ENCODE data around the gene RPS27L.

The RPS27L gene

DNA sequence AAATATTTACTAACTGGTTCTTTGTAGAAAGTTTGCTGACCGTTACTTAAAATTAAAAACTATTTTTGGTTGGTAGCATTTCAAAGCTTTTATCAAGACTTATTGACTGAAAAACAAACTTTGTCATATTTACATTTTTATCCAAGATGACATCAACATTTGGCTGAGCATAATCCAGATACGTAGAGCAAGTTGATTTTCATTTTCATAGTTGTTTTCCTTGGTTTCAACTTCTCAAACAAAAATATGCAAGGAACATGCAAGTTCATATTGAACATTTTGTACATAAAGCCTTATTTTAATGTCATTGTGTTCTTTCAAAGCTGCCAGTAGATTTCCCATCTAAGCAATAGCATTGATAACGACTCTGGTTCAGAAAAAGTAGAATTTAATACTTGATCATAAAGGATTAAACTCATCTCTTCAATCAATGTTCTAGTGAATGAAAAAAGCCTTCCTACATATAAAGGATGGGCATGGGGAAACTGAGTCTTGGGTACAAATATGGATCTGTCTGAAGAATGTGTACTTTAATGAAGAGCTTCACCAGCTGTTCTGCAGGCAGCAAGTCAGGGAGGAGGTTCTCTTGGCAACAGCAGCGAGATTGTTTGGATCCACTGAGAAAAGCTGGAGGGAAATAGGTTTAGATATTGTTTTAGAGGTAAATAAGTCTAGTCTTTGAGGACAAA lies 37.7 kb upstream of the RPS27L start:
- peak; percentile 9 for FAIRE-seq
- no peak for DNase-seq (ENCODE audit: insufficient read length, low spot score)
- TF ChIP-seq SPI1 (IDR thresholded peaks at IDR 0.05; ENCODE audit: low read depth, low read length), result no peak
- no peak for TF ChIP-seq POLR2AphosphoS5 (IDR thresholded peaks at IDR 0.05; ENCODE audit: low read depth, low read length)
- TF ChIP-seq POU2F2 (IDR thresholded peaks at IDR 0.05; ENCODE audit: low read depth, low read length), result no peak
- TF ChIP-seq TAF1 (IDR thresholded peaks at IDR 0.05; ENCODE audit: low read depth, low read length), result no peak
- no peak for TF ChIP-seq PAX5 (IDR thresholded peaks at IDR 0.05; ENCODE audit: insufficient read depth, low read length, severe bottlenecking)
- no peak for TF ChIP-seq POLR2A (IDR thresholded peaks at IDR 0.05; ENCODE audit: low read depth, low read length)

DNA sequence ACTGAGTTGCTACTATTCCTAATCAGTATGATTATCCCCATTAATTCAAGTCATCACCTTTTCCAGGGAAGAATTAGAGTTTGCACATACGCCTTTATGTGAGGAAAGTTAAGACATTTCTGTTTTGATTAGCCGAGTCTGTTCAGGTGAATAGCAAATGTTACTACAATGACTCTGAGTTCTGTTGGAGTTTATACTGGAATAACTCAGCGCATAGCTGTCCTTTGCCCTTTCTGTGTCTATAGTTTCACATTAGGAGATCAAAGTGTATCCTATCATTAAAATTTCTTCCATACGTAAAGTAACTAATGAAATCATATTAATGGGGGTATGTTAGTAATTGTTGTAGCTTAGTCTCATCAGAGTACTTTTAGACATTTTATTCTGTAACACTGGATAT lies 37.0 kb upstream of the RPS27L start:
- no peak for DNase-seq (ENCODE audit: insufficient read length, low spot score)
- TF ChIP-seq POU2F2 (IDR thresholded peaks at IDR 0.05; ENCODE audit: low read depth, low read length) (no peak), POLR2AphosphoS5 (IDR thresholded peaks at IDR 0.05; ENCODE audit: low read depth, low read length) (no peak), POLR2A (IDR thresholded peaks at IDR 0.05; ENCODE audit: low read depth, low read length) (no peak), TAF1 (IDR thresholded peaks at IDR 0.05; ENCODE audit: low read depth, low read length) (no peak), SPI1 (IDR thresholded peaks at IDR 0.05; ENCODE audit: low read depth, low read length) (no peak), PAX5 (IDR thresholded peaks at IDR 0.05; ENCODE audit: insufficient read depth, low read length, severe bottlenecking) (no peak)
- peak; percentile 5 for FAIRE-seq

DNA sequence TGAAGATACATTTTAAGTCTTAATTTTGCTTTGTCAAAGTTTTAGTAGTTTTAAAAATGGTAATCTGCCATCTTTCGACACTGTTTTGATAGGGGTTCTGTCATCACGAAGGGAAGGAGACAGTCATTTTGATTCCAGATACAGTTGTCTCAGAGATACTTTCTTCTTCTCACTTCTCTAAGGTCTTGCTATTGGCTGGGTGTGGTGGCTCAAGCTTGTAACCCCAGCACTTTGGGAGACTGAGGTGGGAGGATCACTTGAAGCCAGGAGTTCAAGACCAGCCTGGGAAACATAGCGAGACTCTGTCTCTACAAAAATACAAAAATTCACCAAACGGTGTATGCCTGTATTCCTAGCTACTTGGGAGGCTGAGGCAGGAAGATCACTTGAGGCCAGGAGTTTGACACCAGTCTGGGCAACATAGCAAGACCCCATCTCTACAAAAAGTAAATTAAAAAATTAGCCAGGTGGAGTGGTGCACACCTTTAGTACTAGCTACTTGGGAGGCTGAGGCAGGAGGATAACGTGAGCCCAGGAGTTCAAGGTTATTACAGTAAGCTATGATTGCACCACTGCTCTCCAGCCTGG lies 35.4 kb upstream of the RPS27L start:
- TF ChIP-seq SPI1 (IDR thresholded peaks at IDR 0.05; ENCODE audit: low read depth, low read length) (peak; percentile 51; the same call in 1 of the 2 replicates), POLR2AphosphoS5 (IDR thresholded peaks at IDR 0.05; ENCODE audit: low read depth, low read length) (no peak)
- FAIRE-seq, result peak; percentile 66

DNA sequence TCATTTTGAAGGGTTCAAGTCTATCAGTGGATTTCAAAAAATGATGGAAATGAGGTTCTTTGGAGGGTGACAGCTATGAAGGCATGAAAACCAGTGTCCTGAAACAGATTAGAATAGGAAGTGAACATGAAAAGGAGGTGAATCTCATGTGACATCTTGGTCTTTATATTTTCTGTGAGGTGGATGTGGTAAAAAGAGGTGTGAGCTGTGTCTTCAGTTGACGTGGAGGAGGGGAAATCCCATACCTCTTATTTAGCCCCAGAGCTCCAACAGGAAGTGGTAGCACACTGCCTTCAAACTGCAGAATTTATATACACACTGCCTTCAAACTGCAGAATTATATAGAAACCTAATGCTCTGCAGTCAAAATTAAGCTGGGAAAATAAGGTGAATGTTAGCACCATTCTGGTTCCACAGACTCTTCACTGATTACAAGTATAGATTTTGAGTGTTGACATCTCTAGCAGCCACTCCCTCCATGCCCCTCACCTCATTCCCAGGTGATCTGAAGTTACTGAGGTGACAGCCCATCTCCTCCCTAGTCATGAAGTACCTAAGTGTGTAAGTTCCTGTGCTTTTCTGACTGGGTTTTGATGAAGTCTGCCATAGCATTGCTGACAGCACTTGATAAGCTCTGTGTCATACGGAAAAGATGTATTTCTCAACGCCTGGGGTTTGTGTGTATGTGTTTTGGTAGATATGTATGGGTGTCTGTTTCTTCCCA lies 34.8 kb upstream of the RPS27L start:
- 0 out of 2 replicates have a peak, but pooled peaks have one; percentile 7 for TF ChIP-seq POU2F2 (IDR thresholded peaks at IDR 0.05; ENCODE audit: low read depth, low read length)
- peak; percentile 78 for TF ChIP-seq SPI1 (IDR thresholded peaks at IDR 0.05; ENCODE audit: low read depth, low read length)
- no peak for TF ChIP-seq POLR2AphosphoS5 (IDR thresholded peaks at IDR 0.05; ENCODE audit: low read depth, low read length)
- TF ChIP-seq TAF1 (IDR thresholded peaks at IDR 0.05; ENCODE audit: low read depth, low read length), result no peak
- FAIRE-seq (peak; percentile 92), DNase-seq (ENCODE audit: insufficient read length, low spot score) (no peak)

More for the DNA sequence above, 35.4 kb upstream of the RPS27L start:
- DNase-seq (ENCODE audit: insufficient read length, low spot score), result no peak

DNA sequence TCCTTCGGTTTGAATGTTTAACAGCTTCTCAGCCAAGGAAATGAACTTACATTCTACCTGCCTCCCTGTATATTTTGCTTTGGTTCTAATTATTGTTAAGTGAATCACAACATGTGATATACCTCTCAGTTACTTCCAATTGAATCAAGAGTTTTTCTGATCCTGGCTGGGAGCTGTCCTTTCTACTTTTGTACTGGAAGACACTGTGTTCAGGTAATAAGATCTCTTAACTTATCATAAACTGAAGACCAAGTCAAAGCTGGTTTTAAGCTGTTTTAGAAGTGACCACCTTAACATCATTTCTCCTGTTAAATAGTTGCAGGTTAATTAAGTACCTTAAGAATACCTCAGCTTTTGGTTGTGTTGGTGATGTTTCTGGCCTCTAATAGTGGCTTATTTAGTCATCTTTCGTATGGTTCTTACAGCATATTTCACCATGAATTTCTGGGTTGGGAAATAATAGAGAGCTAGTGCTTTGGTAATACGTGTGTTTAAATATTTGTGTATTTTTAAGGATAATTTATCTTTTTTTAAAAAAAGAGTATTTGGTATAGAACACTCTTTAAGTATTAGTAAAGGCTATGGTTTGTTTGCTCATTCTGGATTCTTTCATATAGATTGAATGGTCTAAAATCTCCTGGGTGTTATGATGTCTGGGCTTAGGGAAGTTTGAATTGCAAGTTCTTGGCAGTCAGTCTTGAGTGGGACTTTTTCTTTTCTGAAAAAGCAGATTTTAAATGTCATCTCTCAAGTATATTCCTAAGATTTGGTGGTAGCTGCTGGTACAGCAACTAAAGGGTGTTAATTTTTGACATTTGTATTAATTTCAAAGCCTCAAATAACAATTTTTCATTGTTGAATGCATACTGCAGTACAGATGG lies 33.7 kb upstream of the RPS27L start:
- FAIRE-seq (no peak), DNase-seq (ENCODE audit: insufficient read length, low spot score) (no peak)
- TF ChIP-seq POLR2A (IDR thresholded peaks at IDR 0.05; ENCODE audit: low read depth, low read length) (no peak), PAX5 (IDR thresholded peaks at IDR 0.05; ENCODE audit: insufficient read depth, low read length, severe bottlenecking) (no peak), TAF1 (IDR thresholded peaks at IDR 0.05; ENCODE audit: low read depth, low read length) (no peak), SPI1 (IDR thresholded peaks at IDR 0.05; ENCODE audit: low read depth, low read length) (no peak)

DNA sequence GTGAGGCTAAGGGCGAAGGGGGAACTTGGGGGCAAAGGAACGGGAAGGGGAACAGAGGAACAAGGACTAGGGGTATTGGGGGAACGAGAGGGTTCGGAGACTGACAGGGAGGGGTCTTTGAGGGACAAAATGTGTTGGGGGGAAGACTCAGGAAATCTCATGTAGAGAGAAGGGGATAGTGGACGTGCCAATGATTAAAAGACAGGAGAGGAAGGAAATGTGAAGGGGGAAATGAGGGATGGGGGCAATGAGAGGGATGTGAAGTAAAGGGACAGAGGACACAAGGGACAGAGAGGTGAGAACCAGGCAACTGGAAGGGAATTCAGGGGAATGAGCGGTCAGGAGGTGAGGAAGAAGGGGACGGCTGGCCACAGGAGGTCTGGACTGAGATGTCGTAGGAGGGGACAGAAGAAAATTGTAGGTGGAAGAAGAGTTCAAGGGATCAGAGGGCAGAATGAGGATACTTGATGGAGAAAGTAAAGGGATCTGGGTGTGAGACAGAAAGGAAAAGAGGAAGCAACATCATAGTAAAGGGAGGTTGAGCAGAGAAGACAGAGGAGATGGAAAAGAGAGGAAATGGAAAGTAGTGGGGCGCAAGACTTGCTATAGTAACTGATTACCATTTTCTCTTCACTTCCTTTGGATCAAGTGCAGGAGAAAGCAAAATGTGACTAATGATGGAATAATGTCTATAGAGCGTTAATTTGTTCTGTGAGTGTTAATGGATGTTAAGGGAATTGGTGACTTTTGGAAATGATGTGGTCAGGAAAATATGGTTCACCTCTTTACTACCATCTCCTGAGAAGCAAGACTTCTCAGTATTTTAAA lies 32.9 kb upstream of the RPS27L start:
- TF ChIP-seq TAF1 (IDR thresholded peaks at IDR 0.05; ENCODE audit: low read depth, low read length) (no peak), POU2F2 (IDR thresholded peaks at IDR 0.05; ENCODE audit: low read depth, low read length) (no peak), SPI1 (IDR thresholded peaks at IDR 0.05; ENCODE audit: low read depth, low read length) (peak; percentile 50; the same call in 1 of the 2 replicates)
- no peak for DNase-seq (ENCODE audit: insufficient read length, low spot score)
- peak; percentile 64 for FAIRE-seq

DNA sequence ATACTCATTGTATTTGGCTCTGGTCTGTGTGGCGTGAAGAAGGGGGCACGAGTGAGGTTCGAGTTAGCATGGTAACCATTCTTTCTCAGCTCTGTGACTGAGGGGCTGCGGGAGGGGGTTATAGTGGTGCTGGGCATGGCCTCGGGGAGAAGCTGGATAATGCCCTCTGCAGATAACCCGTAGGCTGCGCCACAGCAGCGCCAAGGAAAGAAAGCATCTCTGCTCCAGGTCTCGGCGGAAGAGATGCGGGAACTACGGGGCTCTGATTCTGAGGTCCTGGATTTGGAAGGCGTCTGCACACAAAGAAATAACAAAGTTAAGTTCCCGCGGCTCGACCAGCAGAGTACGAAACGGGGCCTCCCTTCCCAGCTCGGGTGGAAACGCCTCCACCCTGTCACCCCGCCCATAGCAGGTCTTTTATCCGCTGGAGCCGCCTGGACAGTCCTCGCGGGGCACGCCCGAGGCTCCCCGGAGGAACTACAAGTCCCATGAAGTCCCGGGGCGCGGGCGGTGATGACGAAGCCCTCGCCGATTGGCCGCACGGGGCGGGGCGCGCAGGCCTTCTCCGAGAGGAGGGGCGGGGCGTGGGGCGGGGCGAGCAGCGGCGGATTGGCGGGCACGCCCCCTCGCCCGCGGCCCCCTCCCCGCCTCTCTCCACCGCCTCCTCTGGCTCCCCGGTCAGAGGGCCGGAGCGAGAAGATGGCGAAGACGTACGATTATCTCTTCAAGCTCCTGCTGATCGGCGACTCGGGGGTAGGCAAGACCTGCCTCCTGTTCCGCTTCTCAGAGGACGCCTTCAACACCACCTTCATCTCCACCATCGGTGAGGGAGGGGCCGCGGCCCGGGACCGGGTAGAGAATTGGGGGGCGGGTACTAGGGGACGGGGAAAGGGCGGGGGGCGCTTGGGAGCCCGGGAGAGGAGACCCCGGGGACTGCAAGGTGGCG lies 31.9 kb upstream of the RPS27L start, which contains the start of gene RAB8B:
TSS of gene RAB8B (plus strand) at position 681 of the 946 bp plus-strand sequence. CDS start at position 700, 19 bp downstream.
- DNase-seq (ENCODE audit: insufficient read length, low spot score) (peak; percentile 64), FAIRE-seq (peak; percentile 81)
- TF ChIP-seq POU2F2 (IDR thresholded peaks at IDR 0.05; ENCODE audit: low read depth, low read length), result no peak
- no peak for TF ChIP-seq SPI1 (IDR thresholded peaks at IDR 0.05; ENCODE audit: low read depth, low read length)
- 0 out of 2 replicates have a peak, but pooled peaks have one; percentile 53 for TF ChIP-seq TAF1 (IDR thresholded peaks at IDR 0.05; ENCODE audit: low read depth, low read length)
- TF ChIP-seq POLR2AphosphoS5 (IDR thresholded peaks at IDR 0.05; ENCODE audit: low read depth, low read length), result peak; percentile 76
- TF ChIP-seq POLR2A (IDR thresholded peaks at IDR 0.05; ENCODE audit: low read depth, low read length), result peak; percentile 80
- TF ChIP-seq PAX5 (IDR thresholded peaks at IDR 0.05; ENCODE audit: insufficient read depth, low read length, severe bottlenecking), result no peak
